GM23338 (cell line): ENCODE results near the gene EDIL3. TPM values are rescaled to one million over a fixed set of nuclear protein-coding genes. Genes with fewer than 3 reads are reported as not detected.

Source experiments
- ATAC-seq: fragments of 200-7000 bp; cut with Tn5 transposase; 3 replicates; pipeline ENCODE4 v1.9.1; 2020
- DNase-seq: peaks from one replicate; pipeline ENCODE4 v3.0.0-alpha.2; 2015; ENCODE audit warnings: low spot score
- H2AFZ ChIP-seq: fragments of 200-600 bp; sonication (generic); 2 replicates; pipeline ENCODE4 v1.8.0; 2016; ENCODE audit warnings: antibody characterized with exemption, mild to moderate bottlenecking, moderate library complexity
- H3F3A ChIP-seq: fragments of 200-600 bp; sonication (generic); replicated peaks from 2 replicates; pipeline ENCODE4 v1.8.0; 2017; ENCODE audit warnings: antibody characterized with exemption, mixed run types, low read depth
- H3K27ac ChIP-seq: fragments of 200-600 bp; sonication (generic); 2 replicates; pipeline ENCODE4 v1.6.1; 2016; ENCODE audit warnings: low read depth
- H3K27me3 ChIP-seq: fragments of 200-600 bp; sonication (generic); 2 replicates; pipeline ENCODE4 v1.8.0; 2016; ENCODE audit warnings: mild to moderate bottlenecking, mixed run types, moderate library complexity; ENCODE audit not compliant: insufficient read depth
- H3K36me3 ChIP-seq: fragments of 200-600 bp; sonication (generic); 2 replicates; pipeline ENCODE4 v1.8.0; 2016; ENCODE audit warnings: mild to moderate bottlenecking; ENCODE audit not compliant: insufficient read depth
- H3K4me1 ChIP-seq: fragments of 200-600 bp; sonication (generic); 2 replicates; pipeline ENCODE4 v1.8.0; 2016; ENCODE audit warnings: mild to moderate bottlenecking, moderate library complexity; ENCODE audit not compliant: insufficient read depth
- H3K4me2 ChIP-seq: fragments of 200-600 bp; sonication (generic); 2 replicates; pipeline ENCODE4 v1.7.1; 2017; ENCODE audit warnings: mixed run types
- H3K4me3 ChIP-seq: fragments of 200-600 bp; sonication (generic); 2 replicates; pipeline ENCODE4 v1.6.1; 2016; ENCODE audit warnings: mixed run types
- H3K79me2 ChIP-seq: fragments of 200-600 bp; sonication (generic); replicated peaks from 2 replicates; pipeline ENCODE4 v1.8.0; 2017; ENCODE audit warnings: mild to moderate bottlenecking; ENCODE audit not compliant: insufficient read depth
- H3K9me2 ChIP-seq: fragments of 200-600 bp; sonication (generic); 2 replicates; pipeline ENCODE4 v1.8.0; 2017; ENCODE audit not compliant: insufficient read depth
- H4K20me1 ChIP-seq: fragments of 200-600 bp; sonication (generic); replicated peaks from 2 replicates; pipeline ENCODE4 v1.8.0; 2017; ENCODE audit warnings: mild to moderate bottlenecking; ENCODE audit not compliant: insufficient read depth
- H3K27ac Mint-ChIP-seq: 2 replicates; pipeline ENCODE4 v1.8.0; 2020; ENCODE audit warnings: inconsistent platforms, mild to moderate bottlenecking, moderate library complexity, mixed read lengths
- H3K27me3 Mint-ChIP-seq: 3 replicates; pipeline ENCODE4 v1.8.0; 2022; ENCODE audit warnings: low read depth, mild to moderate bottlenecking, moderate library complexity, mixed read lengths, inconsistent platforms; ENCODE audit not compliant: insufficient read depth, poor library complexity
- H3K36me3 Mint-ChIP-seq: 3 replicates; pipeline ENCODE4 v1.8.0; 2021; ENCODE audit warnings: low read depth, mild to moderate bottlenecking, inconsistent platforms, moderate library complexity, mixed read lengths
- H3K4me1 Mint-ChIP-seq: 3 replicates; pipeline ENCODE4 v1.8.0; 2020; ENCODE audit warnings: mild to moderate bottlenecking, inconsistent platforms, mixed read lengths
- H3K4me3 Mint-ChIP-seq: 3 replicates; pipeline ENCODE4 v1.8.0; 2021; ENCODE audit warnings: moderate library complexity, mild to moderate bottlenecking, inconsistent platforms, mixed read lengths
- H3K9me3 Mint-ChIP-seq: 3 replicates; pipeline ENCODE4 v1.8.0; 2020; ENCODE audit warnings: moderate library complexity, mild to moderate bottlenecking, inconsistent platforms, mixed read lengths
- CREB1 ChIP-seq: fragments of 250-450 bp; sonication (Bioruptor Pico); IDR thresholded peaks from 2 replicates; pipeline ENCODE4 v1.5.0; 2020; ENCODE audit warnings: low read depth, mild to moderate bottlenecking, moderate library complexity
- ETS1 ChIP-seq: IDR thresholded peaks from 2 replicates; pipeline ENCODE4 v1.6.1; 2016; ENCODE audit warnings: antibody characterized with exemption
- EZH2phosphoT487 ChIP-seq: fragments of 200-600 bp; sonication (generic); IDR thresholded peaks from one replicate; pipeline ENCODE4 v1.8.1; 2018; ENCODE audit warnings: antibody characterized with exemption; ENCODE audit not compliant: unreplicated experiment
- JUNB ChIP-seq: IDR thresholded peaks from one replicate; pipeline ENCODE4 v1.6.1; 2016; ENCODE audit warnings: antibody characterized with exemption; ENCODE audit not compliant: unreplicated experiment
- NANOG ChIP-seq: IDR thresholded peaks from 2 replicates; pipeline ENCODE4 v1.6.1; 2016; ENCODE audit warnings: antibody characterized with exemption, borderline replicate concordance
- POLR2AphosphoS5 ChIP-seq: IDR thresholded peaks from 2 replicates; pipeline ENCODE4 v1.6.1; 2016; ENCODE audit warnings: antibody characterized with exemption, low read depth
- STAT1 ChIP-seq: IDR thresholded peaks from one replicate; pipeline ENCODE4 v1.6.1; 2016; ENCODE audit warnings: antibody characterized with exemption; ENCODE audit not compliant: unreplicated experiment
- ZNF114 ChIP-seq: fragments of 250-450 bp; sonication (Bioruptor Pico); IDR thresholded peaks from 2 replicates; pipeline ENCODE4 v1.5.0; 2020; ENCODE audit warnings: mild to moderate bottlenecking, moderate library complexity
- ZNF331 ChIP-seq: fragments of 250-450 bp; sonication (Bioruptor Pico); IDR thresholded peaks from 2 replicates; pipeline ENCODE4 v1.5.0; 2020; ENCODE audit warnings: low read depth, mild to moderate bottlenecking, moderate library complexity
- ZNF462 ChIP-seq: fragments of 250-450 bp; sonication (Bioruptor Pico); IDR thresholded peaks from 2 replicates; pipeline ENCODE4 v1.5.0; 2020; ENCODE audit warnings: mild to moderate bottlenecking, moderate library complexity
- polyA plus RNA-seq: library from polyadenylated mRNA; unstranded; fragments of >200 nt; fragmentation: Nextera tagmentation; extraction: Ambion mirVana; gene quantifications from 2 replicates; pipeline ENCODE4 v1.2.1, GENCODE V29; 2016
- total RNA-seq: library from RNA; depleted of rRNA; stranded (reverse); fragments of >200 nt; shearing (Covaris generic); gene quantifications from 2 replicates; pipeline ENCODE4 v1.2.3, GENCODE V29; 2014

The EDIL3 gene
- total and polyA plus RNA-seq, 2 experiments from 2014 or later, result 43.3 to 61.9 TPM

GRCh38 chr5:84332106-84332505 lies 52.6 kb downstream of the EDIL3 start:
- Histone ChIP-seq H3K36me3 (no peaks in the 10 kb centered on the region), H2AFZ (no peak overlapping the region), H4K20me1 (no peaks in the 10 kb centered on the region), H3F3A (no peaks in the 10 kb centered on the region), H3K4me2 (no peak overlapping the region), H3K4me1 (no peaks in the 10 kb centered on the region), H3K27me3 (no peaks in the 10 kb centered on the region), H3K9me2 (0 out of 2 replicates have a peak, but pooled peaks cover 3% of the 10 kb centered on the region), H3K4me3 (no peak overlapping the region), H3K79me2 (0 out of 2 replicates have a peak, but pooled peaks cover 4% of the 10 kb centered on the region), H3K27ac (no peak overlapping the region)
- ATAC-seq (no peak), DNase-seq (no peak)
- H3K4me3 Mint-ChIP-seq, result no peak overlapping the region
- H3K27ac Mint-ChIP-seq, result peak overlapping the region; percentile 31; the same call in 1 of the 2 replicates
- no peak for TF ChIP-seq ZNF331 (CRISPR knock-in tag)
- no peak for TF ChIP-seq STAT1
- TF ChIP-seq ZNF462, result no peak
- H3K9me3 Mint-ChIP-seq, result no peaks in the 10 kb centered on the region
- H3K4me1 Mint-ChIP-seq, result peaks cover 5% of the 10 kb centered on the region; the same call in 2 of the 3 replicates
- H3K36me3 Mint-ChIP-seq, result peaks cover 3% of the 10 kb centered on the region; the same call in 1 of the 3 replicates
- H3K27me3 Mint-ChIP-seq, result peaks cover 2% of the 10 kb centered on the region

GRCh38 chr5:84327591-84327990 lies 57.1 kb downstream of the EDIL3 start:
- no peak for TF ChIP-seq ZNF331 (CRISPR knock-in tag)
- TF ChIP-seq CREB1 (CRISPR knock-in tag), result no peak
- no peak for TF ChIP-seq POLR2AphosphoS5
- no peak for TF ChIP-seq ZNF114 (CRISPR knock-in tag)
- TF ChIP-seq NANOG, result no peak
- TF ChIP-seq EZH2phosphoT487, result no peak
- no peak for TF ChIP-seq JUNB
- TF ChIP-seq STAT1, result no peak
- TF ChIP-seq ETS1, result no peak
- Histone ChIP-seq H3K4me3 (no peak overlapping the region), H3F3A (no peaks in the 10 kb centered on the region), H2AFZ (no peak overlapping the region), H3K79me2 (0 out of 2 replicates have a peak, but pooled peaks cover 4% of the 10 kb centered on the region), H4K20me1 (no peaks in the 10 kb centered on the region), H3K4me2 (no peak overlapping the region), H3K9me2 (no peaks in the 10 kb centered on the region), H3K4me1 (no peaks in the 10 kb centered on the region), H3K27me3 (no peaks in the 10 kb centered on the region), H3K27ac (no peak overlapping the region), H3K36me3 (no peaks in the 10 kb centered on the region; the same call in 1 of the 2 replicates)
- H3K4me3 Mint-ChIP-seq, result no peak overlapping the region
- no peaks in the 10 kb centered on the region for H3K27me3 Mint-ChIP-seq
- DNase-seq (no peak), ATAC-seq (no peak)
- peaks cover 8% of the 10 kb centered on the region; the same call in 2 of the 3 replicates for H3K36me3 Mint-ChIP-seq
- H3K9me3 Mint-ChIP-seq, result peaks cover 3% of the 10 kb centered on the region; the same call in 2 of the 3 replicates
- peaks cover 3% of the 10 kb centered on the region; the same call in 2 of the 3 replicates for H3K4me1 Mint-ChIP-seq
- H3K27ac Mint-ChIP-seq, result no peak overlapping the region
